HG03280 (cell line): ENCODE results near the gene SHC3.

ENCODE experiments used
- ATAC-seq: cut with Tn5 transposase; IDR thresholded peaks from one replicate; pipeline ENCODE4 v1.9.1; 2021; ENCODE audit warnings: mild to moderate bottlenecking, moderate library complexity; ENCODE audit not compliant: unreplicated experiment

SHC3 gene

DNA sequence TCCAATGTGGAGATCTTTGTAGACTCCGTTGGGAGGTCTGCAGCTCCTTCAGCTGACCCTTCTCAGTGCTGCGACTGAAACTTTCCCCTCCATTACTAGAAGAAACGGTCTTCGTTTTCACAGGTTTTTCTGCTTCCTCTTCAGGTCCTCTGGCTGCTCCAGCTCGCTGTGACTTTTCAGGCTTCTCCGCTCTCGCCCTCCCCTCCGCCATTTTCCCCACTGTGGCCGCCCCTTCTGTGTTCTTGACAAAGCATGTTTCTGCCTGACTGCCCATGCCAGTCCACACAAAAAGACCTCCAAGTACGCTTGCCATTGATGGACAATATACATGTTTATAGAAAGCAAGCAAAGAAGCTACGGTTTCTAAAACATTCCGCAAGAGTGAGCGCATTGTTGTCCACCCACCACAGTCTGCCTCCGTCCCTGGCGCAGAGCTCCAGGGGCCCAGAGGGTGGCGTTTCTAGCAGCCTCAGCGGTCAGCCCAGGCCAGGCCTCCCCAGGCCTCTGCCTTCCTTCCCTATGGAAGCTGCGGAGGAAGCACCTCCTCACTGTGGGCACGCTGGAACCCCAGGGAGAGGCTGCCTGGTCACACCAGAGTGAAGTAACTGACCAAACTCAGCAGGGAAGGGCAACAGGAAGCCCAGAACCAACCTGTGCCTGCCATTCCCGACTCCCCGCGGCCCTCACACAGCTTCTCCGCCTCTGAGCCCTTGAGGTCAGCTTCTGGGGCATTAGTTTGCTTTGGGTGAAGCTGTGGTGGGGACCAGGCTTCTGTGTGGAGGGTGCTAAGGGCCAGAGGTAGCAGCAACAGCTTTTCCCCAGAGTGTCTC, 207.3 kb downstream of the SHC3 start:
- no peak for ATAC-seq

GRCh38 chr9:88969646-88970373, 208.8 kb downstream of the SHC3 start:
- ATAC-seq, result no peak

GRCh38 chr9:88968799-88969198, 209.8 kb downstream of the SHC3 start:
- ATAC-seq, result no peak

DNA sequence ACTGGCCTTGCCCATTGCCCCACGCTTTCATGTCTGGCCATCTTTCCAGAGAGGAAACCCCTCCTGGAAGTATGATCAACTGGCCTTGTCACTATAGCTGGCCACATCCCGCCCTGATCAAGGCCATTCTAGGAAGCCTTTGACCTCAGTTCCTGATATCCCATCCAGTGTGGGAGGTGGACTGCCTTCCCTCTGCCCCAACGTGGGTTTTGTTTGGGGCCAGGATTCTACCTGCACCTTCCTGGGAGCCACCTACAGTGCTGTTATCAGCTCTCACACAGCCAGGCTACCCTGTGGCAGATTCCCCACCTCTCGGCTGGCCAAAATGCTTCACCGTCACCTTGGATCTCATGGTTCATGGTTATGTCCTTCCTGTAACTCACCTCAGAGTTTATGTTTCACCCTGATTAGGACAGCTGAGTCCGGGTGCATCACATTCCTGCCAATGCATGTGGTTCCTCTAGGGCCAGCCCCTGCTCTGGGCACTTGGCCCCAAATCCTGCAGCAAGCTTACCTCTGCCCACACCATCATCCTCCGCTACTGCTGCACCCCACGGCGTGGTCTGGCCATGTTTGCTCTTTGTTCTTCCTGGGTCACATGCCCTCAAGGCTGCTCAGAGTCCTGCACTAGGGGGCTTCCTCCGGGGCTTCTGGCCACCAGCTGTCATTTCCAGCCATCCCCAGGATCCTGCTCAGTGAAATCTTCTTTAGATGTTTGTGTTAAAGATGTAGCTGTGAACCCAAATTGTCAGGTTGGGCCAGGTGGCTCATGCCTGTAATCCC, 211.5 kb downstream of the SHC3 start:
- ATAC-seq, result no peak

DNA sequence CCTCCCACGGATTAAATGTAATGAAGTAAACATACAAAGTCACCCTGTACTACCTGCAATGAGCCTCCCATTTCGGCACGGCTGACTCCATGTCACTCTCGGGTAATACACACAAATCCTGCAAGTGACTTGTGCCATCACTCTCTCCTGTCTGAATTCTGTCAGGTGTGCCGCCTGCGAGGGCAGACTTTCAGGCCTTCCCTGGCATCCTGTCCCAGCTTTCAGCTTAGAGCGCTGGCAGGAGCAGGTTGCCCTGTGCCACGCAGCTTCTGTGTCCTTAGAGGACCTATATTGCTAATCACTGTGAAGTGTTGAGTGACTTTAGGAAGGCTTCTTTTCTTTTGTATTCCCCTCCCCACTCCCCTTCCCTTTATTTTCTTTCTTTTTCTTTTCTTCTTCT, 213.1 kb downstream of the SHC3 start:
- ATAC-seq, result no peak

GRCh38 chr9:88960632-88961031, 218.0 kb downstream of the SHC3 start:
- ATAC-seq, result no peak

DNA sequence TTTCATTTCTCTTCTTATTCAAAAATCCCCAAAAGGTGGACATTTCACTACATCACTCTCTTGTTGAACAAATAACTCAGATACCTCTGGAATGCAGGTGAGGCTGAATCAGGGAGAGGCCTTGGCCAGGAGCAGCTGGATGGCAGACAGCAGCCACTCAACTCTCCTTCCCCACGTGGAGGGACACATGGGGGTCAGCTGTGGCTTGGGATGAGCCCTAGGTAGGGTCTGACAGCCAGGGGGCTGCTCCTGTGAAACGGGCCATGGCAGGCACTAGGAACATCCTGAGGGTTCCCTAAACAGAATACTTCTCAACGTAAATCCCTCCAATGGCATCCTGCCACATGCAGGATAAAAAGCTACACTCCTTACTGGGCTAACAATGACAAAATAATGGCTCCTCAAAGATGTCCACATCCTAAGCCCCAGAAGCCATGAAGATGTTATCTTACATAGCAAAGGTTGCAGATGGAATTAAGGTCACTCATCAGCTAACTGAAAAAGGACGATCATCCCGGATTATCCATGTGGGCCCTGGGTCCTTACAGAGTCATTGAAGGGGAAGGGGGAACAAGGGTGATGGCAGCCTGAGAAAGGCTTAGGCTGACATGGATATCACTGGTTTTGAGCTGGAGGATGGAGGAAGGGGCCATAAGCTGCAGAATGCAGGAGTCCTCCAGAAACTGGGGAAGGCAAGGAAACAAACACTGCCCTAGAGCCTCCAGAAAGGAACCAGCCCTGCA, 218.7 kb downstream of the SHC3 start:
- ATAC-seq, result no peak

- no peak for ATAC-seq
These were observed 221.1 kb downstream of the SHC3 start for GRCh38 chr9:88957526-88957925.
